ENCODE results near the gene SPINT3. TPM values are rescaled to one million over a fixed set of nuclear protein-coding genes. Genes with fewer than 3 reads are reported as not detected.

SPINT3 gene
- total and polyA plus RNA-seq, 11 donors: not detected

GRCh38 chr20:45550765-45551164, 35.3 kb upstream of the SPINT3 start:
- Histone ChIP-seq H3K4me1 (no peaks in the 10 kb centered on the region), H3K36me3 (no peaks in the 10 kb centered on the region), H3K4me3 (no peak overlapping the region), H3K27ac (no peak overlapping the region), H3K9me3 (peaks cover 0 to 3% (median 0%) of the 10 kb centered on the region in 12 donors), H3K27me3 (peaks cover 0 to 8% (median 0%) of the 10 kb centered on the region in 9 donors)
- DNase-seq: no peak
- ATAC-seq: no peak
- no peak for TF ChIP-seq POLR2A (IDR thresholded peaks at IDR 0.05)
- TF ChIP-seq, protein P1, sequence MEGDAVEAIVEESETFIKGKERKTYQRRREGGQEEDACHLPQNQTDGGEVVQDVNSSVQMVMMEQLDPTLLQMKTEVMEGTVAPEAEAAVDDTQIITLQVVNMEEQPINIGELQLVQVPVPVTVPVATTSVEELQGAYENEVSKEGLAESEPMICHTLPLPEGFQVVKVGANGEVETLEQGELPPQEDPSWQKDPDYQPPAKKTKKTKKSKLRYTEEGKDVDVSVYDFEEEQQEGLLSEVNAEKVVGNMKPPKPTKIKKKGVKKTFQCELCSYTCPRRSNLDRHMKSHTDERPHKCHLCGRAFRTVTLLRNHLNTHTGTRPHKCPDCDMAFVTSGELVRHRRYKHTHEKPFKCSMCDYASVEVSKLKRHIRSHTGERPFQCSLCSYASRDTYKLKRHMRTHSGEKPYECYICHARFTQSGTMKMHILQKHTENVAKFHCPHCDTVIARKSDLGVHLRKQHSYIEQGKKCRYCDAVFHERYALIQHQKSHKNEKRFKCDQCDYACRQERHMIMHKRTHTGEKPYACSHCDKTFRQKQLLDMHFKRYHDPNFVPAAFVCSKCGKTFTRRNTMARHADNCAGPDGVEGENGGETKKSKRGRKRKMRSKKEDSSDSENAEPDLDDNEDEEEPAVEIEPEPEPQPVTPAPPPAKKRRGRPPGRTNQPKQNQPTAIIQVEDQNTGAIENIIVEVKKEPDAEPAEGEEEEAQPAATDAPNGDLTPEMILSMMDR (IDR thresholded peaks at IDR 0.05): no peak
- intact Hi-C loops (cut with DNase I): no loop called here

DNA sequence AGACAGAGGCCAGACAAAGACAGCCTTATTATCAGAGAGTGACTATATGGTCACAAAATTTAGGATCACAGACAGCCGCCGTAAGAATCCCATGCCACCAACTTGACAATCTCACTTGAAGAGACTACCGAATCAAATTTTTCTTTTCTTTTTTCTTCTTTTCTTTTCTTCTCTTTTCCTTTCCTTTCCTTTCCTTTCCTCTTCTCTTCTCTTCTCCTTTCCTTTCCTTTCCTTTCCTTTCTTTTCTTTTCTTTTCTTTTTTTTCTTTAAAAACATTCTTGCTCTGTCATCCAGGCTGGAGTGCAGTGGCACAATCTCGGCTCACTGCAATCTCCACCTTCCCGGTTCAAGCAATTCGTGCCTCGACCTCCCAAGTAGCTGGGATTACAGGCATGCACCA, 33.0 kb upstream of the SPINT3 start:
- ATAC-seq (no peak), DNase-seq (no peak)
- WGBS, 4 donors: 79 to 87% (median 81%) methylated on average over 7 of the region's 7 CpGs
- Histone ChIP-seq H3K4me1 (no peaks in the 10 kb centered on the region), H3K4me3 (no peak overlapping the region), H3K36me3 (no peaks in the 10 kb centered on the region), H3K9me3 (peaks cover 0 to 3% (median 0%) of the 10 kb centered on the region in 12 donors), H3K27me3 (peaks cover 0 to 5% (median 0%) of the 10 kb centered on the region in 9 donors), H3K27ac (no peak overlapping the region)
- TF ChIP-seq POLR2A (IDR thresholded peaks at IDR 0.05): no peak
- intact Hi-C loops (cut with DNase I): loop anchor here in 3 of 10 donors (5.0 to 10.0 kb wide), 3 partner anchors 216 to 224 kb away; no protein-coding TSS in a partner anchor

GRCh38 chr20:45547206-45547770, 31.9 kb upstream of the SPINT3 start, which contains the start of gene EPPIN:
Gene EPPIN, minus strand, starts transcription at chr20:45547401. Its CDS starts 44 bp downstream, at chr20:45547357.
- intact Hi-C loops (cut with DNase I): loop anchor here in 3 of 10 donors (5.0 to 10.0 kb wide), 3 partner anchors 218 to 225 kb away; no protein-coding TSS in a partner anchor
- Histone ChIP-seq H3K27me3 (peaks cover 0 to 10% (median 0%) of the 10 kb centered on the region in 9 donors), H3K4me3 (no peak within 1 kb of the TSS), H3K36me3 (no peaks in the 10 kb centered on the region), H3K9me3 (peaks cover 0 to 3% (median 0%) of the 10 kb centered on the region in 12 donors), H3K4me1 (no peaks in the 10 kb centered on the region), H3K27ac (no peak within 1 kb of the TSS)
- 76 to 82% (median 79%) methylated on average over 4 to 6 of the region's 6 CpGs for WGBS, 4 donors
- no peak for ATAC-seq
- DNase-seq: no peak
- TF ChIP-seq, protein P1 (IDR thresholded peaks at IDR 0.05): no peak
- TF ChIP-seq POLR2A (IDR thresholded peaks at IDR 0.05): no peak

DNA sequence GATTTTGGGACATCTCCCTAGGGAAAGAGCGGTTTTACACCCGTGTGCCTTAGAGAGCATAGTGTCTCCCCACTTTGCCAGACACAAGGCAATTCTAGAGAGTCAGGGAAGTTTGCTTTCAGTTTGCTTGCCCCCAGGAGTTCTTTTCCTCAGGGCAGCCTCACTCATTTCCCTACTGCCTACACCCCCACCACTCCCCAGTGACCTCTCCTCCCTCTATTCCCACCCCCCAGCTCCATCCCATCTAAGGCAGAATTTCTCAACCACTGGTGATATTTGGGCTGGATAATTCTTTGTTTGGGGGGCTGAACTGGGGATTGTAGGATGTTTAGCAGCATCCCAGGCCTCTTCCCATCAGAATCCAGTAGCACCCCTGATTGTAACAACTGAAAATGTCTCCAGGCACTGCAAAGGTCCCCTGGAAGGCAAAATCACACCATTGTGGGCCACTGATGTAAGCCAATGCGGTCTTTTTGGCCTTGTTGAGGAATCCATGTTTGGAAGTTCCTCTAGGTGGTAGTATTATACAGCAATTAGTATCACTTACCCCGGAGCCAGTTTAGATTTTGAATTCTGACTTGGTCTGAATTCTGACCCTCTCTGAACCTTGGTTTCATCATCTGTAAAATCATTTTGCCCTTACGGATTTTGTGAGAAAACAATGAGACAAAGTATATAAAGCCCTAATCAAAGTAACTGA, 30.5 kb upstream of the SPINT3 start:
- Histone ChIP-seq H3K27me3 (peaks cover 0 to 19% (median 4%) of the 10 kb centered on the region in 9 donors), H3K9me3 (no peaks in the 10 kb centered on the region), H3K4me1 (no peaks in the 10 kb centered on the region), H3K27ac (no peak overlapping the region), H3K4me3 (no peak overlapping the region), H3K36me3 (no peaks in the 10 kb centered on the region)
- intact Hi-C loops (cut with DNase I): loop anchor here in 4 of 10 donors (1.0 to 10.0 kb wide), 4 partner anchors 219 to 226 kb away; no protein-coding TSS in a partner anchor
- TF ChIP-seq, protein P1 (IDR thresholded peaks at IDR 0.05): peak in 8 of 12 donors; percentile 6 to 41 (median 24)
- no peak for TF ChIP-seq POLR2A (IDR thresholded peaks at IDR 0.05)
- 9 to 26% (median 19%) methylated on average over 5 of the region's 5 CpGs for WGBS, 4 donors
- no peak for ATAC-seq
- no peak for DNase-seq
